HG03175 (cell line): ENCODE measurements around the gene RHEB.
A peak's percentile ranks its signal among the peaks of the same experiment; 100 is the strongest.
"Not testable (repeated sequence)": the region's sequence is repeated elsewhere in the genome, so short reads cannot be mapped to it uniquely, and the experiment has no call there.

Experiments
- ATAC-seq: cut with Tn5 transposase; IDR thresholded peaks from one replicate; pipeline ENCODE4 v1.9.1; 2021; ENCODE audit warnings: mild to moderate bottlenecking, moderate library complexity; ENCODE audit not compliant: unreplicated experiment

Gene RHEB

DNA sequence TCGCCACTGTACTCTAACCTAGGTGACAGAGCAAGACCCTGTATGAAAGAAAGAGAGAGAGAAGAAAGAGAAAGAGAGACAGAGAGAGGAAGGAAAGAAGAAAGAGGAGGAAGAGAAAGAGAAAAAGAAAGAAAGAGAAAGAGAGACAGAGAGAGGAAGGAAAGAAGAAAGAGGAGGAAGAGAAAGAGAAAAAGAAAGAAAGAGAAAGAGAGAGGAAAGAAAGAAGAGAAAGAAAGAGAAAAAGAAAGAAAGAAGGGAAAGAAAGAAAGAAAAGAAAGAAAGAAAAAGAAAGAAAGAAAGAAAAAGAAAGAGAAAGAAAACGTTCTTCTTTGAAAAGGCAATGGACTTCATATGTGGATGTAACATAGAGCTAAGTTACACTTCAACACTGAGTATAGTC is 16.5 kb upstream of the RHEB start:
- ATAC-seq: not testable (repeated sequence)

GRCh38 chr7:151529842-151530241 is 10.1 kb upstream of the RHEB start:
- no peak for ATAC-seq

GRCh38 chr7:151524845-151525244 is 5.2 kb upstream of the RHEB start:
- ATAC-seq: no peak

- no peak for ATAC-seq
Measured at GRCh38 chr7:151524331-151524730, 4.6 kb upstream of the RHEB start.

DNA sequence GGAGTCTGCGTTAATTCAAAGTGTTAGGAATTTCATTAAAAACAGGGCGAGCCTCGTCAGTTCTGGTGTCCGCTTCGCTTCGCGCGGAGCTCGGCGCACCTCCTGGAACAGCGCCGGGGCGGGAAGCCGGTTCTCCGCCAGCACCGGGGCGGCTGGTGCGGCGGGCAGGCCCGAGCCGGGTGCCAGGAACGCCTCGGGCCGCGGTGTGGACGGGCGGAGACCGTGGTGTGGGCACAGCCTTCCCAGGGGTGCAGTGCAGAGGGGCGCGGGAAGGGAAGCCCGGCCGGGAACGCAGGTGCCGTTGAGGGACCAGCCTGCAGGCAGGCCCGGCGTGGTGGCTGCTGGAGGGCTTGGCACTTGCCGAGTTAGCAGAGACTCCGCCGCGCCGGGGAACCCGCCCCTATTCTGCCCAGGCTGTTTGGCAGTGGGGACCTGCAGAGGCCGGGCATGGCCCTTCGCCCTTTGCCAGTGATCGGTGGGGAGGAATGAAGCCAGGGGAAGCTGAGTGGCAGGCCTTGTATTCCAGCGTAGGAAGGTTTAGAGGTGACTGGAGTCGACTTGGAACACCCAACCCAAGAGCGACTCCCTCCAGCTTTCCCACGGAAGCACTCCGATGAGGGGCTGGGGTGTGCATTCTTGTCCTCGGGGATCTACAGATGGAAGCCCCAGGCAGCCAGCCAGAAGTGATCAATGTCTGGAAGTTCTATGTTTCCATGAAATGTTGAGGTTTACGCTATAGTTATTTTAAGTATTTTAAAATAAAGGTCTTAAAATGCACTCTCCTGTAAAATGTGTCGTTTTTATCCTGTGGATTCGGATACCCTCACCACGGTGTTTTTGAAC is 945 bp upstream of the RHEB start:
- peak; percentile 0 for ATAC-seq

- ATAC-seq: peak; percentile 52
Measured at GRCh38 chr7:151518947-151519764, 539 bp downstream of the RHEB start.

- no peak for ATAC-seq
Measured at GRCh38 chr7:151518105-151518946, 1.4 kb downstream of the RHEB start.

GRCh38 chr7:151517601-151518104 is 2.0 kb downstream of the RHEB start:
- no peak for ATAC-seq

DNA sequence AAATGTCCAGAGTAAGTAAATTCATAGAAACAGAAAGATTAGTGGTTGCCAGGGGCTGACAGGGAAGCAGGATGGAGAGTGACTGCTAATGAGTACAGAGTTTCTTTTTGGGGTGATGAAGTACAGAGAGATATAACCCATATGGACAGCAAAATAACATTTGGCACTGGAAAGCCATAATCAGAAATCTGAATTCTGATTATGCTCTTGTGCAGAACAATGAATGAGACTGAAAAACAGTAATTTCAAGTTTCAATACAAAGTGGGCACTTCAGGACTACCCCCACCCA is 4.5 kb downstream of the RHEB start:
- ATAC-seq: no peak

DNA sequence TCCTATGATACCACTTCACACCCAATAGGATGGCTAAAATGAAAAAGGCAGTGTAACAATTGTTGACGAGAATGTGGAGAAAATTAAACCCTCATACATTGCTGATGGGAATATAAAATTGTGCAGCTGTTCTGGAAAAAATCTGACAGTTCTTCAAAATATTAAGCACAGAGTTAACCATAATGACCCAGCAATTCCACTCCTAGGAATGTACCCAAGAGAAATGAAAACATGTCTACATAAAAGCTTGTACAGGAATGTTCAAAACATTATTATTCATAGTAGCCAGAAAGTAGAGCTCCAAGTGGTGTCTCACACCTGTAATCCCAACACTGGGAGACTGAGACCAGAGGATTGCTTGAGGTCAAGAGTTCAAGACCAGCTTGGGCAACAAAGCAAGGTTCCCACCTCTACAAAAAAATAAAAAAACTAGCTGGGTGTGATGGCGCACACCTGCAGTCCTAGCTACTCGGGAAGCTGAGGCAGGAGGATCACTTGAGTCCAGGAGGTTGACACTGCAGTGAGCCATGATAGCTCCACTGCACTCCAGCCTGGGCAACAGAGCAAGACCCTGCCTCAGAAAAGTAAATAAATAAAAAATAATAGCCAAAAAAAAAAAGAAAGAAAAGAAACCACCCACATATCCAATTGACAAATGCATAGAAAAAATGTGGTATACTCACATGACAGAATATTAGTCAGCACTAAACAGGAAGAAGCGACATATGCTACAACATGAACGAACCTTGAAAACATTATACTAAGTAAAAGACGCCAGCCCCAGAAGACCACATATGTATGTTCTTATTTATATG is 5.0 kb downstream of the RHEB start:
- ATAC-seq: no peak

DNA sequence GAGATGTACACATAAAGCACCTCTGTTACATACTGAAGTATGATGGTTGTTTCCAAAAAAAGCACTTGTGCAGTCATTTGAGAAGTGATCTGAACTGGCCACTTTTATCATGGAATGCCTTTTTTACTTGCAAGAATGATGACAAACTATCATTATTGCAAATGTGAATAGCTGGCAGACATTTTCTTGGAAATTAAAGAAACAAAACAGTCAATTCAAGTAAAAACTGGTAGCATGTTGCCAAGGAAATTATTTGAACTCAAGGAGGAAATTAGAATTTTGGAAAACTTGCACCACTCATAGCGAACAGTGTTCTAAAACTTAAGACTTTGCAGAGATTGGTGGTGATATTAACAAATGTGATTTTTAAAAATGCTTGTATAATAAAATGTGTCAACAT is 6.6 kb downstream of the RHEB start:
- no peak for ATAC-seq

DNA sequence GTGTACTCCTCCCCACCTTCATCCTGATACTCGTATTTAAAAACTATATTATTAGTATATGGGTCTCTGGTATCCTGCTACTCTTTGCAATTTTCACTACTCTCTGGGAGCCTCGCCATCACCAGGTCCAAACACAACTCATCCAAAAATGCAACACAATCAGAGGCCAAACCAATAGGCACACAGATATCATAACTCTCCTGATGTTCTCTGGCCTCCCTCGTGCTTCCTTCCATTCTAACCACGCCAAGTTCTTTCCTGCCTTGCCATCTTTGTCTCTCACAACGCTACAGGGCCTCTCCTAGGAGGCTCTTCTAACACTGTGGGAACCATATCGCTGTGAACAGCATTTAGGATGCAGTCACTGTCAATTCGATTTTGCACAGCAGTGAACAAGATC is 7.3 kb downstream of the RHEB start:
- no peak for ATAC-seq

DNA sequence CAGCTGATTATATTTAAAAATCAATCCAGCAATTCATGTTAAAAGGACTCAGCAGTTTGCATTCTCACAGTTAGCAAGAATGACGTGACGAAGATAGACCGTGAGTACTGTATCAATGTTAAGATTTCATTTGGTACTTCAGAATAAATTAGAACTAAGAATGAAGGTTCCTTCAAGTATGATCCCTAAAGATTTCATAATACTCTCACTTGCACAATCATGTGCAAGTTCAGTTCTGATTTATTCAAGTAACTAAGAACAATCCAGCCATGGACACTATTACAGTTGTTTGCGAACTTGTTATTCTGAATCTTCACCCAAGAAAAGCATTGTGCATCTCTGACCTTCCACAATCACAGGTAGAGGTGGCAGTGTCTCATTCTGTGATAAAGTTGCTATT is 7.7 kb downstream of the RHEB start:
- ATAC-seq: no peak

- no peak for ATAC-seq
Measured at GRCh38 chr7:151511270-151511669, 8.4 kb downstream of the RHEB start.

GRCh38 chr7:151509670-151510333 is 9.9 kb downstream of the RHEB start:
- ATAC-seq: no peak

DNA sequence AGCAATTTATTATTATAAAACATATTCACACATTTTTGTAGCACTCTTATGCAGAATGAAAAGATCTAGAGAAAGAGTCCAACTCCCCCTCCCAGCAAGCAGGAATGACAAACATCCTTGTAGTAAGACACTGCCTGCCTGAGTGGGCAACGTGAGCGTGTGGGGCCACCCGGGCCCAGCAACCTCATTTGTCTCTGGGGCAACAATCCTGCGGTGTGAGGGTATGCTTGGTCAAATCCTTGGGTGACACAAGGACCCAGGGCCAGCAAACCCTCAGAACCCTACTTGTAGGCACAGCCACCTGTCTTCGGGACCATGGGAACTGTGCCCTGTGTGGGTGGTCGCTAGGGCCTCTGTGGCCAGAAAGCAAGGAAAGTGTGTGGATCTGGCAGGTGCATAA is 10.7 kb downstream of the RHEB start:
- no peak for ATAC-seq

GRCh38 chr7:151507806-151508205 is 11.9 kb downstream of the RHEB start:
- ATAC-seq: no peak

GRCh38 chr7:151506901-151507382 is 12.8 kb downstream of the RHEB start:
- no peak for ATAC-seq

DNA sequence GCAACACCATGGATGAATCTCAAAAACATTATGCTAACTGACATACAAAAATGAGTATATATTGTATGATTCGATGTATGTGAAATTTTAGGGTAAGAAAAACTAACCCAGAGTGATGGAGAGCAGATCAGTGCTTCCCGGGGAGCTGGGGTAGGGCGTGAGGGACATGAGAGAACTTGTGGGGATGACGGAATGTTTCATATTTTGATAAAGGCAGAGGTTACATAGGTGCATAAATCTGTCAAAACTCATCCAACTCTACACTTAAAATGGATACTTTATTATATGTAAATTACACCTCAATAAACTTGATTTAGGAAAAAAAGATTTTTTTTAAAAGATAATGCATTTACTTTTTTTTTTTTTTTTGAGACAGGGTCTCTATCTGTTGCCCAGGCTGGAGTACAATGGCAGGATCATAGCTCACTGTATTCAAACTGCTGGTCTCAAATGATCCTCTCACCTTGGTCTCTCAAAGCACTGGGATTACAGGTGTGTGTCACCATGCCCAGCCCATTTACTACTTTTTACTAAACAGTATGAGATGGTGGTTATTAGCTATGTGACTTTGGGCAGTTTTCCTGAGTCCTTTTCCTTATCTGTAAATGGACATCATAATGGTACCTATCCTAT is 13.7 kb downstream of the RHEB start:
- ATAC-seq: no peak
